Osteocyte (in vitro differentiated cells): ENCODE results near the gene SLCO3A1. TPM values are rescaled to one million over a fixed set of nuclear protein-coding genes. Genes with fewer than 3 reads are reported as not detected.

Experiments
- DNase-seq: peaks from one replicate; pipeline ENCODE4 v3.0.0; 2021; ENCODE audit warnings: mixed read lengths; ENCODE audit not compliant: unreplicated experiment; ENCODE audit errors: extremely low spot score
- H3K27ac Mint-ChIP-seq: one replicate; pipeline ENCODE4 v1.8.0; 2021; ENCODE audit warnings: mild to moderate bottlenecking, mixed read lengths; ENCODE audit not compliant: unreplicated experiment
- H3K27me3 Mint-ChIP-seq: one replicate; pipeline ENCODE4 v1.8.0; 2021; ENCODE audit warnings: mixed read lengths; ENCODE audit not compliant: unreplicated experiment
- H3K36me3 Mint-ChIP-seq: one replicate; pipeline ENCODE4 v1.8.0; 2021; ENCODE audit warnings: mixed read lengths; ENCODE audit not compliant: unreplicated experiment
- H3K4me1 Mint-ChIP-seq: one replicate; pipeline ENCODE4 v1.8.0; 2021; ENCODE audit warnings: mixed read lengths; ENCODE audit not compliant: unreplicated experiment
- H3K4me3 Mint-ChIP-seq: one replicate; pipeline ENCODE4 v1.8.0; 2021; ENCODE audit warnings: mild to moderate bottlenecking, moderate library complexity, mixed read lengths; ENCODE audit not compliant: unreplicated experiment
- H3K9me3 Mint-ChIP-seq: one replicate; pipeline ENCODE4 v1.8.0; 2021; ENCODE audit warnings: mixed read lengths; ENCODE audit not compliant: unreplicated experiment
- CTCF ChIP-seq: fragments of 200-600 bp; sonication (generic); IDR thresholded peaks from 2 replicates; pipeline ENCODE4 v1.5.0; 2021; ENCODE audit warnings: antibody characterized with exemption, mild to moderate bottlenecking, moderate library complexity
- total RNA-seq: library from RNA; stranded (reverse); gene quantifications from 2 replicates; pipeline ENCODE4 v1.2.1, GENCODE V29; 2021

The SLCO3A1 gene
- total RNA-seq, 1 donor from 2014 or later = 1.3 TPM

GRCh38 chr15:92161039-92161670 is 307.6 kb downstream of the SLCO3A1 start:
- H3K4me1 Mint-ChIP-seq = peaks cover 9% of the 10 kb centered on the region
- no peaks in the 10 kb centered on the region for H3K36me3 Mint-ChIP-seq
- H3K27ac Mint-ChIP-seq = no peak overlapping the region
- H3K9me3 Mint-ChIP-seq = no peaks in the 10 kb centered on the region
- no peaks in the 10 kb centered on the region for H3K27me3 Mint-ChIP-seq
- no peak overlapping the region for H3K4me3 Mint-ChIP-seq
- no peak for DNase-seq
- no peak for TF ChIP-seq CTCF

- Mint-ChIP-seq H3K4me3 (no peak overlapping the region), H3K36me3 (no peaks in the 10 kb centered on the region), H3K27ac (no peak overlapping the region), H3K9me3 (no peaks in the 10 kb centered on the region), H3K4me1 (peaks cover 12% of the 10 kb centered on the region), H3K27me3 (no peaks in the 10 kb centered on the region)
- TF ChIP-seq CTCF = no peak
- DNase-seq = no peak
Measured at GRCh38 chr15:92162657-92163056, 309.1 kb downstream of the SLCO3A1 start.

- Mint-ChIP-seq H3K9me3 (no peaks in the 10 kb centered on the region), H3K27ac (no peak overlapping the region), H3K4me1 (peaks cover 12% of the 10 kb centered on the region), H3K4me3 (no peak overlapping the region), H3K36me3 (no peaks in the 10 kb centered on the region), H3K27me3 (no peaks in the 10 kb centered on the region)
- TF ChIP-seq CTCF = no peak
- no peak for DNase-seq
Measured at GRCh38 chr15:92163641-92164040, 310.1 kb downstream of the SLCO3A1 start.

GRCh38 chr15:92164327-92165000 is 311.0 kb downstream of the SLCO3A1 start:
- Mint-ChIP-seq H3K4me1 (peaks cover 12% of the 10 kb centered on the region), H3K9me3 (no peaks in the 10 kb centered on the region), H3K4me3 (no peak overlapping the region), H3K27me3 (no peaks in the 10 kb centered on the region), H3K36me3 (no peaks in the 10 kb centered on the region), H3K27ac (no peak overlapping the region)
- no peak for TF ChIP-seq CTCF
- DNase-seq = no peak

GRCh38 chr15:92165001-92165346 is 311.5 kb downstream of the SLCO3A1 start:
- H3K27me3 Mint-ChIP-seq = no peaks in the 10 kb centered on the region
- TF ChIP-seq CTCF = no peak
- H3K4me3 Mint-ChIP-seq = no peak overlapping the region
- no peak overlapping the region for H3K27ac Mint-ChIP-seq
- no peaks in the 10 kb centered on the region for H3K36me3 Mint-ChIP-seq
- no peaks in the 10 kb centered on the region for H3K9me3 Mint-ChIP-seq
- DNase-seq = no peak
- H3K4me1 Mint-ChIP-seq = peaks cover 12% of the 10 kb centered on the region
